ENCODE measurements around the gene LSAMP. TPM values are rescaled to one million over a fixed set of nuclear protein-coding genes. Genes with fewer than 3 reads are reported as not detected.
"Not testable (repeated sequence)": the region's sequence is repeated elsewhere in the genome, so short reads cannot be mapped to it uniquely, and the experiment has no call there.

The LSAMP gene
- total and polyA plus RNA-seq, 2 of the 13 experiments (the other 11 are each of a cell fraction or from before 2014, with no cell fraction given), result not detected

- Histone ChIP-seq H3K9me3 (ENCODE audit: low read length) (no peaks in the 10 kb centered on the region), H3K79me2 (ENCODE audit: insufficient read depth, low read length) (no peaks in the 10 kb centered on the region), H3K4me2 (ENCODE audit: low read depth, low read length) (no peak overlapping the region), H3K4me1 (ENCODE audit: insufficient read depth, low read length) (no peaks in the 10 kb centered on the region), H3K4me3 (replicated peaks in 1 of 3; ENCODE audit: insufficient read depth in 1 of 3, low read depth in 2 of 3, low read length in 3 of 3) (no peak overlapping the region), H3K27me3 (ENCODE audit: control insufficient read depth in 1 of 2, insufficient read depth in 2 of 2, low read length in 2 of 2) (no peaks in the 10 kb centered on the region), H3K27ac (ENCODE audit: extremely low read length, insufficient read depth, low read length) (no peak overlapping the region), H4K20me1 (ENCODE audit: insufficient read depth, low read length) (no peaks in the 10 kb centered on the region), H3K36me3 (replicated peaks in 1 of 2; ENCODE audit: control insufficient read depth in 1 of 2, insufficient read depth in 2 of 2, low read length in 2 of 2) (no peaks in the 10 kb centered on the region), H2AFZ (ENCODE audit: low read length) (no peak overlapping the region), H3K9ac (ENCODE audit: insufficient read depth, low read depth, low read length) (no peak overlapping the region)
- FAIRE-seq (no peak), ATAC-seq (no peak), DNase-seq (ENCODE audit: low spot score) (no peak)
- in situ Hi-C loops (cut with HindIII; ENCODE audit: extremely low pct_ligation_motif_present, low pct_unique_long_range_greater_than_20kb), result no loop called here
- no TSS peak for BruUV-seq (replicated peaks)
- TF ChIP-seq DR1 (CRISPR knock-in tag; IDR thresholded peaks at IDR 0.05) (no peak), CEBPB (IDR thresholded peaks at IDR 0.05; ENCODE audit: borderline replicate concordance, low read depth, low read length) (peak; percentile 57; the same call in 1 of the 2 replicates)
- CTCF ChIA-PET (ENCODE audit: low intra/inter-chr PET ratio, low total read pairs), result no interaction called here
- 49% methylated on average over 1 of the region's 1 CpG for WGBS (ENCODE audit: low lambda C conversion rate)
- POLR2A ChIA-PET, result no interaction called here
- intact Hi-C loops (cut with micrococcal nuclease; ENCODE audit: unreplicated experiment), result no loop called here
Measured at GRCh38 chr3:116077059-116077458, 368.2 kb downstream of the LSAMP start.

DNA sequence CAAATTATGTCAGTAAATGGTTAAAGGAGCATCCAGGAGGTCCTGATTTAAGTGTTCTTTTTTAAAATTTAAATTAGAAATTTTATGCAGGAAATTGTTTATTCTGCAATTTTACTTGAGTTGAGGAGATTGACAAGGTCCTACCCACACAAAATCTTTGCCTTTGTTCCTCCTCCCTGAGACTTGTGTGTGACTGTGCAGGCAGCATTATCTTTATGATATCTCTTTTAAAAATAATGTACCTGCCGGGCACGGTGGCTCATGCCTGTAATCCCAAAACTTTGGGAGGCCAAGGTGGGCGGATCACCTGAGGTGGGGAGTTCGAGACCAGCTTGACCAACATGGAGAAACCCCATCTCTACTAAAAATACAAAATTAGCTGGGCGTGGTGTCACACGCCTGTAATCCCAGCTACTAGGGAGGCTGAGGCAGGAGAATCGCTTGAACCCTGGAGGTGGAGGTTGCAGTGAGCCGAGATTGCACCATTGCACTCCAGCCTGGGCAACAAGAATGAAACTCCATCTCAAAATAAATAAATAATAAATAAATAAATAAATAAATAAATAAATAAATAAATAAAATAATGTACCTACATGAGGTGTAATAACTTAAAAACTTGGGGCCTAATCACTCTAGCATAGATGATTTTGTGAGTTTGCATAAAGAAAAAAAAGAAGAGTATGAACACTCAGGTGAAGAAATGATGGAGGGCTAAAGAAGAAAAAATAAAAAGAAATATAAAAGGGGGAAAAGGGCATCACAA lies 374.6 kb downstream of the LSAMP start:
- H3K4me3 ChIP-seq (replicated peaks in 1 of 3; ENCODE audit: insufficient read depth in 1 of 3, low read depth in 2 of 3, low read length in 3 of 3); DNase-seq (ENCODE audit: low spot score); FAIRE-seq; ATAC-seq; H3K36me3 ChIP-seq (replicated peaks in 1 of 2; ENCODE audit: control insufficient read depth in 1 of 2, insufficient read depth in 2 of 2, low read length in 2 of 2); POLR2A ChIA-PET; in situ Hi-C loops (cut with HindIII; ENCODE audit: extremely low pct_ligation_motif_present, low pct_unique_long_range_greater_than_20kb); BruUV-seq (replicated peaks); intact Hi-C loops (cut with micrococcal nuclease; ENCODE audit: unreplicated experiment); H3K4me1 ChIP-seq (ENCODE audit: insufficient read depth, low read length); H3K79me2 ChIP-seq (ENCODE audit: insufficient read depth, low read length); H2AFZ ChIP-seq (ENCODE audit: low read length); H3K4me2 ChIP-seq (ENCODE audit: low read depth, low read length); H3K9ac ChIP-seq (ENCODE audit: insufficient read depth, low read depth, low read length); H3K27me3 ChIP-seq (ENCODE audit: control insufficient read depth in 1 of 2, insufficient read depth in 2 of 2, low read length in 2 of 2); H3K9me3 ChIP-seq (ENCODE audit: low read length); H3K27ac ChIP-seq (ENCODE audit: extremely low read length, insufficient read depth, low read length); H4K20me1 ChIP-seq (ENCODE audit: insufficient read depth, low read length); CTCF ChIA-PET (ENCODE audit: low intra/inter-chr PET ratio, low total read pairs): not testable (repeated sequence)
- WGBS (ENCODE audit: low lambda C conversion rate), result 19% methylated on average over 8 of the region's 8 CpGs

All from HepG2 (cell line).